SU-DHL-6 (cell line): ENCODE data around the gene KITLG.

ENCODE experiments used
- H2AFZ ChIP-seq: fragments of 200-600 bp; sonication (generic); 2 replicates; pipeline ENCODE4 v1.6.1; 2014; ENCODE audit warnings: low read depth, mild to moderate bottlenecking, moderate library complexity, mixed read lengths, antibody characterized with exemption, low read length; ENCODE audit not compliant: severe bottlenecking
- H3F3A ChIP-seq: fragments of 200-600 bp; shearing (Covaris generic); 2 replicates; pipeline ENCODE4 v1.6.0; 2016; ENCODE audit warnings: antibody characterized with exemption, mild to moderate bottlenecking; ENCODE audit not compliant: insufficient read depth
- H3K27ac ChIP-seq: fragments of 200-600 bp; sonication (generic); 2 replicates; pipeline ENCODE4 v1.5.1; 2016; ENCODE audit warnings: low read depth, mild to moderate bottlenecking, low read length, moderate library complexity, mixed read lengths
- H3K27me3 ChIP-seq: fragments of 200-600 bp; sonication (generic), shearing (Covaris generic); 2 replicates; pipeline ENCODE4 v1.6.0; 2014; ENCODE audit warnings: mild to moderate bottlenecking, low read length
- H3K36me3 ChIP-seq: fragments of 200-600 bp; sonication (generic); 2 replicates; pipeline ENCODE4 v1.6.1; 2014; ENCODE audit warnings: mild to moderate bottlenecking, low read length, mixed read lengths
- H3K4me2 ChIP-seq: fragments of 300-600, 200-600 bp; shearing (Covaris generic), sonication (generic); 2 replicates; pipeline ENCODE4 v1.6.0; 2014; ENCODE audit warnings: low read length, low read depth, mild to moderate bottlenecking; ENCODE audit not compliant: poor library complexity, severe bottlenecking
- H3K4me3 ChIP-seq: fragments of 200-600 bp; sonication (generic); 2 replicates; pipeline ENCODE4 v1.5.1; 2014; ENCODE audit warnings: antibody characterized with exemption, low read length, mild to moderate bottlenecking, mixed read lengths; ENCODE audit not compliant: insufficient read depth, poor library complexity, severe bottlenecking
- H3K79me2 ChIP-seq: fragments of 200-600 bp; sonication (generic); 2 replicates; pipeline ENCODE4 v1.6.1; 2014; ENCODE audit warnings: mild to moderate bottlenecking, low read length, moderate library complexity; ENCODE audit not compliant: insufficient read depth
- H3K9ac ChIP-seq: fragments of 200-600 bp; sonication (generic); 2 replicates; pipeline ENCODE4 v1.7.0; 2014; ENCODE audit warnings: mild to moderate bottlenecking, low read length
- H3K9me2 ChIP-seq: fragments of 200-600 bp; sonication (generic); replicated peaks from 2 replicates; pipeline ENCODE4 v1.6.1; 2014; ENCODE audit warnings: low read length; ENCODE audit not compliant: insufficient read depth
- H3K9me3 ChIP-seq: fragments of 200-600 bp; sonication (generic); 2 replicates; pipeline ENCODE4 v1.6.1; 2014; ENCODE audit warnings: low read length, mixed read lengths; ENCODE audit not compliant: insufficient read depth
- H4K20me1 ChIP-seq: fragments of 200-600 bp; sonication (generic); 2 replicates; pipeline ENCODE4 v1.6.1; 2014; ENCODE audit warnings: low read depth, mild to moderate bottlenecking, antibody characterized with exemption, low read length, moderate library complexity, mixed read lengths
- CTCF ChIP-seq: fragments of 200-600 bp; sonication (generic); IDR thresholded peaks from one replicate; pipeline ENCODE4 v1.5.1; 2017; ENCODE audit warnings: antibody characterized with exemption, mild to moderate bottlenecking, low read length, moderate library complexity; ENCODE audit not compliant: insufficient read depth, poor library complexity, severe bottlenecking
- EZH2phosphoT487 ChIP-seq: fragments of 200-600 bp; sonication (generic), shearing (Covaris generic); conservative IDR thresholded peaks from 2 replicates; pipeline ENCODE4 v1.6.1; 2018; ENCODE audit warnings: mild to moderate bottlenecking, antibody characterized with exemption, low read length, moderate library complexity, mixed read lengths

KITLG gene

DNA sequence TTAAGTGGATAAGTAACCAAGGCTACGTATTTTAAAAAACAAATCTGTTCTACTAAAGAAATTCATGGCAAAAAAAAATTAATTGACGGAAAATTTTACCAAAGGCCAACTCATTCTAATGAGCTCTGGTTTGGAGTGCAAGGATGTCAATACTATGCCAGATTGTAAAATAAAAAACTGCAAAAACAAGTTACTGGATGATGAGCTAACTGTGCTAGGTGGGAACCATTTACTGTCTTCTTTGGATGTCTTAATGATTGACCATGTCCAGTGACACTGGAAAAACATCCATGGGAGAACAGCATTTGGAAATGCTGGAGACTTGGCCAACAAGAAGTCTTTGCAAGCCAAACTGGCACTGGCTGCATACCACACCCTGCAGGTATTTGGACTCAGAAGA lies 41.6 kb downstream of the KITLG start:
- Histone ChIP-seq H3F3A (no peaks in the 10 kb centered on the region), H3K36me3 (no peaks in the 10 kb centered on the region), H4K20me1 (no peaks in the 10 kb centered on the region), H3K9ac (no peak overlapping the region), H3K9me2 (no peaks in the 10 kb centered on the region), H3K4me2 (no peak overlapping the region), H3K4me3 (no peak overlapping the region), H3K9me3 (no peaks in the 10 kb centered on the region), H3K27ac (no peak overlapping the region), H3K27me3 (no peaks in the 10 kb centered on the region), H2AFZ (no peak overlapping the region), H3K79me2 (no peaks in the 10 kb centered on the region)
- no peak for TF ChIP-seq CTCF
- no peak for TF ChIP-seq EZH2phosphoT487

GRCh38 chr12:88538250-88538649 lies 42.0 kb downstream of the KITLG start:
- H4K20me1 ChIP-seq = no peaks in the 10 kb centered on the region
- no peak overlapping the region for H3K4me2 ChIP-seq
- H3K79me2 ChIP-seq = no peaks in the 10 kb centered on the region
- no peaks in the 10 kb centered on the region for H3K27me3 ChIP-seq
- H3K27ac ChIP-seq = no peak overlapping the region
- no peaks in the 10 kb centered on the region for H3K9me2 ChIP-seq
- no peaks in the 10 kb centered on the region for H3K9me3 ChIP-seq
- TF ChIP-seq EZH2phosphoT487 (no peak), CTCF (no peak)
- no peak overlapping the region for H3K4me3 ChIP-seq
- H2AFZ ChIP-seq = no peak overlapping the region
- no peak overlapping the region for H3K9ac ChIP-seq
- no peaks in the 10 kb centered on the region for H3F3A ChIP-seq
- H3K36me3 ChIP-seq = no peaks in the 10 kb centered on the region

DNA sequence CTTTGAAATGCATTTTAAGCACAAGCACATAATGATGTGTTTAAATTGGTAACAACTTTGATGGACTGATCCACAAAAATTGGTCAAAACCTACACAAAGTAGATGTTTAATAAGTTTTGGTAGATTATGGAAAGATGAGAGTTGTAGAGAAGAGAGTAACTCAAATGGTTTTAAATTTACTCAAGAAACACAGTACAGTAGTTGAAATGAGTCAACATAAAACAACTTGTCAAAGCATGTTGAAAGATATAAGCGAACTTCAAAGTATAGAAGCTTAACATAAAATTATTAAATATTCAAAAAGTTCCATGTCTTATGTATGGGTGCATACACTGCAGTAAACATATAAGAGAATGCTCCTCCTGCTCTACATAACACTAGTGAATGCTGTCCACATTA lies 49.4 kb downstream of the KITLG start:
- Histone ChIP-seq H3F3A (no peaks in the 10 kb centered on the region), H3K36me3 (no peaks in the 10 kb centered on the region), H3K9me2 (no peaks in the 10 kb centered on the region), H3K4me3 (no peak overlapping the region), H3K9ac (no peak overlapping the region), H3K9me3 (no peaks in the 10 kb centered on the region), H4K20me1 (no peaks in the 10 kb centered on the region), H3K79me2 (no peaks in the 10 kb centered on the region), H3K4me2 (no peak overlapping the region), H3K27ac (no peak overlapping the region), H2AFZ (no peak overlapping the region), H3K27me3 (no peaks in the 10 kb centered on the region)
- no peak for TF ChIP-seq CTCF
- TF ChIP-seq EZH2phosphoT487 = no peak
